Kidney (tissue), 14 donors: ENCODE data around the gene POLD4. TPM values are rescaled to one million over a fixed set of nuclear protein-coding genes. Genes with fewer than 3 reads are reported as not detected.

Source experiments
- DNase-seq, 5 donors: peaks; one replicate each; pipeline ENCODE4 v3.0.0-alpha.2; 2013 to 2020
- FAIRE-seq: peaks from 2 replicates; lab custom pipeline; 2012; peaks lifted over from hg19 to GRCh38; lab: Jason Lieb, UNC
- H3K27ac ChIP-seq, 2 donors: one replicate each; pipeline ENCODE4 v1.7.0; 2013; ENCODE audit warnings: low read depth in 2 of 2, low read length in 2 of 2, inconsistent platforms in 1 of 2
- H3K27me3 ChIP-seq: one replicate; pipeline ENCODE4 v1.7.1; 2013; ENCODE audit warnings: low read length, inconsistent platforms; ENCODE audit not compliant: control insufficient read depth, insufficient read depth
- H3K36me3 ChIP-seq, 3 donors: one replicate each; pipeline versions ENCODE4 v1.7.0 to v1.7.1; 2013; ENCODE audit warnings: low read length in 3 of 3, control low read depth in 1 of 3, inconsistent platforms in 1 of 3; ENCODE audit not compliant: insufficient read depth in 3 of 3, control insufficient read depth in 2 of 3
- H3K4me1 ChIP-seq, 3 donors: one replicate each; pipeline versions ENCODE4 v1.7.0 to v1.7.1; 2013; ENCODE audit warnings: low read length in 3 of 3, inconsistent platforms in 1 of 3, low read depth in 1 of 3; ENCODE audit not compliant: control insufficient read depth in 2 of 3, insufficient read depth in 2 of 3
- H3K4me3 ChIP-seq, 3 donors: one replicate each; pipeline versions ENCODE4 v1.7.0 to v1.8.1; 2013; ENCODE audit warnings: low read length in 3 of 3, control low read depth in 1 of 3, inconsistent platforms in 1 of 3
- H3K9ac ChIP-seq, 3 donors: one replicate each; pipeline versions ENCODE4 v1.7.0 to v1.7.1; 2013; ENCODE audit warnings: low read length in 3 of 3, control low read depth in 1 of 3, inconsistent platforms in 1 of 3
- H3K9me3 ChIP-seq, 3 donors: one replicate each; pipeline versions ENCODE4 v1.7.0 to v1.7.1; 2013; ENCODE audit warnings: low read length in 3 of 3, control low read depth in 1 of 3, inconsistent platforms in 1 of 3; ENCODE audit not compliant: control insufficient read depth in 2 of 3, insufficient read depth in 1 of 3
- CTCF ChIP-seq: IDR thresholded peaks from 3 replicates; pipeline ENCODE4 v1.5.1; 2012; ENCODE audit warnings: mild to moderate bottlenecking, moderate library complexity, borderline replicate concordance; ENCODE audit not compliant: insufficient read depth; ENCODE audit errors: extremely low read depth
- intact Hi-C: fragments of 100-400 bp; cut with DNase I; formaldehyde crosslinking; loops from one replicate; pipeline ENCODE4 v1.11.1; 2022
- polyA plus RNA-seq: library from polyadenylated mRNA; stranded (reverse); fragments of 350-450 nt; fragmentation: Illumina TruSeq; extraction: RNeasy Lipid Tissue Mini Kit (QIAGEN cat#74804); gene quantifications from one replicate; pipeline ENCODE4 v1.2.3, GENCODE V29; 2014; ENCODE audit warnings: low read depth, low replicate concordance; ENCODE audit not compliant: insufficient read depth
- total RNA-seq: library from RNA; stranded (reverse); fragmentation: NEBNext Ultra II Directional; extraction: Animal tissue kit (Norgen Biotek cat#: 25700); gene quantifications from one replicate; pipeline ENCODE4 v1.2.1, GENCODE V29; 2021
- donor health status: control.
- donor health status: control.
- donor health status: control.
- donor health status: control.
- donor health status: control.
- donor health status: DM: yes; HTN: yes; CAD: no.
- donor health status: Normal renal cell carcinoma (clear cell type).

The POLD4 gene
- total and polyA plus RNA-seq, 2 donors from 2014 or later = 54.4 to 174 TPM

GRCh38 chr11:67372993-67373647 is 19.8 kb upstream of the POLD4 start, which contains the start of gene CLCF1:
Gene CLCF1, minus strand, starts transcription at chr11:67373598. Its CDS starts 59 bp downstream, at chr11:67373539.
- no peak for FAIRE-seq
- peak; percentile 78 to 92 (median 86) for DNase-seq
- Histone ChIP-seq H3K4me1 (peaks cover 3 to 43% (median 22%) of the 10 kb centered on the region in 3 donors), H3K27me3 (no peaks in the 10 kb centered on the region), H3K4me3 (peak within 1 kb of the TSS in 1 of 3 donors; percentile 54), H3K36me3 (no peaks in the 10 kb centered on the region), H3K9me3 (no peaks in the 10 kb centered on the region), H3K27ac (peak within 1 kb of the TSS; percentile 92 to 96), H3K9ac (peak within 1 kb of the TSS in 1 of 3 donors; percentile 73)
- intact Hi-C loops = no loop called here
- TF ChIP-seq CTCF = no peak

- intact Hi-C loops = no loop called here
- FAIRE-seq (no peak), DNase-seq (peak; percentile 44 to 87 (median 69))
- H3K9ac ChIP-seq = peak overlapping the region in 2 of 3 donors; percentile 1 to 61
- H3K27me3 ChIP-seq = no peaks in the 10 kb centered on the region
- H3K27ac ChIP-seq = peak overlapping the region; percentile 92 to 96
- no peaks in the 10 kb centered on the region for H3K36me3 ChIP-seq
- TF ChIP-seq CTCF = no peak
- H3K4me3 ChIP-seq = peak overlapping the region in 2 of 3 donors; percentile 11 to 57
- peaks cover 3 to 42% (median 22%) of the 10 kb centered on the region in 3 donors for H3K4me1 ChIP-seq
- H3K9me3 ChIP-seq = no peaks in the 10 kb centered on the region
Observed at GRCh38 chr11:67372321-67372992, 19.1 kb upstream of the POLD4 start.

- Histone ChIP-seq H3K4me3 (peak overlapping the region; percentile 11 to 57 (median 56)), H3K27me3 (no peaks in the 10 kb centered on the region), H3K4me1 (peaks cover 3 to 37% (median 25%) of the 10 kb centered on the region in 3 donors), H3K9ac (peak overlapping the region in 2 of 3 donors; percentile 1 to 61), H3K27ac (peak overlapping the region; percentile 33 to 63), H3K9me3 (no peaks in the 10 kb centered on the region), H3K36me3 (no peaks in the 10 kb centered on the region)
- DNase-seq (peak in 1 of 5 donors; percentile 82), FAIRE-seq (no peak)
- TF ChIP-seq CTCF = no peak
- intact Hi-C loops = no loop called here
Observed at GRCh38 chr11:67371911-67372320, 18.6 kb upstream of the POLD4 start.
